ENCODE measurements around the gene TES.

Gene TES

DNA sequence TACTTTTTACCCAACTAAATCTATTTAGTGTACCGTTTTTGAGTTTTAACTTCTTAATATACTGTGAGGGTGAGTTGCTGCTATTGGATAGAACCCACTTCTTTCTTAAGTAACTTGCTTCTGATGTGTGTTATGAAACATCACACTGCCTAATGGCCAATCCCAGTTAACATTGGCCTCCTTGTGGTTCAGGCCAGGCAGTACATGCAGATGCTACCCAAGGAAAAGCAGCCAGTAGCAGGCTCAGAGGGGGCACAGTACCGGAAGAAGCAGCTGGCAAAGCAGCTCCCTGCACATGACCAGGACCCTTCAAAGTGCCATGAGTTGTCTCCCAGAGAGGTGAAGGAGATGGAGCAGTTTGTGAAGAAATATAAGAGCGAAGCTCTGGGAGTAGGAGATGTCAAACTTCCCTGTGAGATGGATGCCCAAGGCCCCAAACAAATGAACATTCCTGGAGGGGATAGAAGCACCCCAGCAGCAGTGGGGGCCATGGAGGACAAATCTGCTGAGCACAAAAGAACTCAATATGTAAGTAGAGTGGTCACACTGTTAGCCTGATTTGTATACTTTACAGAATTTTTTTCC is 39.7 kb downstream of the TES start:
- DNase-seq, result no peak

DNA sequence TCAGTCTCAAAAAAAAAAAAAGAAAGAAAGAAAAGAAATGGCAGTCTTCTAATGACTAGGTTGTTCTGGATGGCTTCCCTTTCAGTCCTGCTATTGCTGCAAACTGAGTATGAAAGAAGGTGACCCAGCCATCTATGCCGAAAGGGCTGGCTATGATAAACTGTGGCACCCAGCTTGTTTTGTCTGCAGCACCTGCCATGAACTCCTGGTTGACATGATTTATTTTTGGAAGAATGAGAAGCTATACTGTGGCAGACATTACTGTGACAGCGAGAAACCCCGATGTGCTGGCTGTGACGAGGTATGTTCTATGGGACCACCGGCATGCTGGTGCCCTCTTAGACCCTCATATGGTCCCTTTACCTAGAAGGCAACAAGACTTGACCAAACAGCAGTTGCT is 41.3 kb downstream of the TES start:
- no peak for DNase-seq

DNA sequence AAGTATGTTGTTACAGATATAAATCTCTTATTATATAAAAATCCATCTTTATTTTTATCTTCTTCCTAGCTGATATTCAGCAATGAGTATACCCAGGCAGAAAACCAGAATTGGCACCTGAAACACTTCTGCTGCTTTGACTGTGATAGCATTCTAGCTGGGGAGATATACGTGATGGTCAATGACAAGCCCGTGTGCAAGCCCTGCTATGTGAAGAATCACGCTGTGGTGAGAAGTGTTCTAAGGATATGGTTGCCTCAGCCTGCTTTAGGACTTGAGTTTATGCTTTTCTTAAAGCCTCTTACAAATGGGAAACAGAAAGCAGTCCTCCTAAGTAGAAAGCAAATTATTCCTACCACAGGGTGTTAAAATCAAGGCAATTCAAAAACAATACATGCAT is 41.9 kb downstream of the TES start:
- DNase-seq, result no peak

DNA sequence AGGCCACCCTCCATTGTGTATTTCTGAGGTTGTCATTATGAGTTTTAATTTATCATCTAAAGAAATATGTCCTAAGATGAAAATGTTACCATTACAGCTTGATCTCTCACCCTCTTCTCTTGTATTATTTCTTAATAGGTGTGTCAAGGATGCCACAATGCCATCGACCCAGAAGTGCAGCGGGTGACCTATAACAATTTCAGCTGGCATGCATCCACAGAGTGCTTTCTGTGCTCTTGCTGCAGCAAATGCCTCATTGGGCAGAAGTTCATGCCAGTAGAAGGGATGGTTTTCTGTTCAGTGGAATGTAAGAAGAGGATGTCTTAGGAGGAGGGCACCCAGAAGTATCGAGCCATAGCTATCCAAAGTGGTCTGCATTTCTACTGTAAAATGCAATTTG is 46.8 kb downstream of the TES start:
- DNase-seq, result no peak

DNA sequence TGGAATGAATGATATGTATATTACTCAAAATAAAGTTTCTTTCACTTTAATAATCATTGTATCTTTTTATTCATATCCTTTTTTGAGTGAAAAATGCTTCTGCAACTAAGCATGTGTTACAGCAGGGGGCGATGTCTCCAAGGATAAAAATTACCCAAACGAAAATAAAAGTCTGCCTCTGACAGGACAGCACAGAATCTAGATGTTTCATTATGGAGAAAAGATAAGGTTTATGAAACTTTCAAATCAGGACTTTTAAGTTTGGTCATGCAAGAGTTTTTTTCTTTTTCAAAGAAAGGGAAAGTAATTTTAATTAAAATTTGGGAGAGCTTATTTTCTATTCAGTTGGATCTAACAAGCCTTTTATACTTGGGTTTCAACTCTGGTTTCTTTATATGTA is 48.4 kb downstream of the TES start:
- DNase-seq, result peak; percentile 79

DNA sequence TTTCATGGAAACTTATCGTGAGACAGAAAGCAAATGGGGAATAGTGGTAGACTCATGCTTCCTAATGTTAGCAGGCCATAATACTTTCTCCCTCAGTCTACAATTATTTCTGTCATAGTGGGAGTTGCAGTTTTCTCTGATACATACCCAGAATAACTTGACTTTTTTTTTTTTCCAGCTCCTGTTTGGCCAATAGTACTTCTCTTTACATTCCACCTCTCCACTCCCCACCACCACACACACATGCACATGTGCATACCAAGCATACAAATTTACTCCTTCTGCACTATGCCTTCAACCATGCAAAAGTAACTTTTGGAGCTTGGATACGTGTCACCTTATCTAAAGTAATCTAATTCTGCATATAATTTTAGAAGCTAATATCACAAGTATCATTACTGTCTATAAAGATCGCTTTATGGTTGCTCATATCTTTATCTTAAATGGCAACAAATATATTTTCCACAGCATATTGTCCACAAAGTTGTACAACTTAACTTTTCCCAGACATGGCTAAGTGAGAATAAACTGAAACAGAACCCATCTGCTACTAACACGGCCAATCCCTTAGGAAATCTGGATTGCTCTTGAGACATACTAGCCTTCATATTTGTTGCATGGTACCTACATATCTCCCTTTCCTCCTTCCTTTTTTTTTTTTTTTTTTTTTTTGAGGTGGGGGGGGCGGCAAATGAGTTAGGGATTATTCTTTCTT is 49.0 kb downstream of the TES start:
- DNase-seq, result no peak

DNA sequence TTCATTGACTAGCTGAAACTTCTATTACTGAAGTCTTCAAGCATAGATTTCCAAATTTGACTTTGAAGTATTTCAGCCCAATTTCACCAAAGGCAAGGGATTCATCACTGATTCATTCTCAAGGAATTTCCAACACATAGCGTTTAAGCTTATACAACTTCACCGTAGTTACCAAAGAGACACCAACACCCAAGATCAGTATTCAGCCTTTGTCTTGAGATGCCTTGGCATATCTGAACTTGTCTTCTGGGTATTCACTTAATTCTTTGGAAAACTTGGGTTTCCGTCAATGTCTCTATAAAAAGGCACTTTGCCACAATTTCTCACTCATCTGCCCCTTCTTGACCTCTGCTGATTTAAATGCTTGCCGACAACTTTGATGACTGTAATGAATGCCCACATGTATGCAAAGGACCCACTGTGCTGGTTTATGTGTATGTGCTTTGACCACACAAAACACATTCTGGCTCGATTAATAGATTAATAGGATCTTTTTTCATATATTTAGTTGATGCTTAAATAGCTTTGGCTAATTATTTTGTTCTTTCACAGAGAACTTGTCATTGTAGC is 49.6 kb downstream of the TES start:
- no peak for DNase-seq

DNA sequence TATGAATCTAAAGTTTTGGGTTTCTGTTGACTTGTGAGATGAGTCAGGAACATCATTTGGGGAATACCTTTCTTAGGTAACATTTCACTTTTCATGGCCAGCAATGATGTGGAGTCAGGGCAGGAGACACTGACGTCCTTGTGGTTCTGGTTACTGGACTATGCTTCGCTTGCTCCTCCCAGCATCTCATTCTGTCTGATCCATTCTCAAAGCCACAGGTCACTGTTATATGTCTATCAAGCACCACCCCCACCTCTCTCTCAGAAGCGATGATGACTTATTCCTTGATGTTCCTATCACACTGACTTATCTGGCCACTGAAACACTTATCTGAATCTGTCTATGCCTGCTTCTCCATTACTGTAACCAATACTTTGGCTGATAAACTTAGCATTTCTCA is 51.6 kb downstream of the TES start:
- DNase-seq, result no peak

DNA sequence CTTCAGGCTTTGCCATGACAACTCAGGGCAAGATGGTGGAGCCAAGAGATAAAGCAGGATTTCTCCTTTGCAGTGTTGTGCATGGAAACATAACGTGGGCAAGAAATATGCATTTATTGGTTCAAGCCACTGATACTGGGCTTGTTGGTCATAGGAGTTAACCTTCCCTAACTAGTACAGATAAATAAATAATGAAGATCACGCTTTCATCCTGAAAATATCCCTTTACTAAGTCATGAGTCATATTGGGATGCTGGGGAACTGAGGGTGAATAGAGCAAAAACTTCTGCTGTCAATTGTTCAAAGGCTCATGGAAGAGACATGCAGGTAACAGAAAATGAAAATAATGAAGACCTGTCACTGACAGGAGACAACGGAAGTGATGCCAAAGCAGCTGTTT is 55.5 kb downstream of the TES start:
- no peak for DNase-seq

DNA sequence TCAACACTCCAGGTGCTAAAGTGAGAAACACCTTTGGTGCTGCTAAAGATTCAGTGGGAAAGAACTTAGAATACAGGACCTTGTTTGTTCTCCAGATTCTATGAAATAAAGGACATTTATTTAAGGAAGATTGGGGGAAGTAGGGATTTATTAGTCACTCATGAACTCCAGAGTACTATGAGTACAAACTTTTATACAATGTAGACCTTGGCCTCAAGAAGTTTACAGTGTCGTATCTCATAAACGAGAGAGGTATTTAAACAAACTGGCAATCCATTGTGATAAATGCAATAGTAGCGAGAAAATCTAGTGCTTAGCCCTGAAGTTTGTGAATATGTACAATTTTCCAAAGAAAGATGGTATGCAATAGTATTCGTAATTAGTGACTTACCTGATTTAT is 59.1 kb downstream of the TES start:
- no peak for DNase-seq

DNA sequence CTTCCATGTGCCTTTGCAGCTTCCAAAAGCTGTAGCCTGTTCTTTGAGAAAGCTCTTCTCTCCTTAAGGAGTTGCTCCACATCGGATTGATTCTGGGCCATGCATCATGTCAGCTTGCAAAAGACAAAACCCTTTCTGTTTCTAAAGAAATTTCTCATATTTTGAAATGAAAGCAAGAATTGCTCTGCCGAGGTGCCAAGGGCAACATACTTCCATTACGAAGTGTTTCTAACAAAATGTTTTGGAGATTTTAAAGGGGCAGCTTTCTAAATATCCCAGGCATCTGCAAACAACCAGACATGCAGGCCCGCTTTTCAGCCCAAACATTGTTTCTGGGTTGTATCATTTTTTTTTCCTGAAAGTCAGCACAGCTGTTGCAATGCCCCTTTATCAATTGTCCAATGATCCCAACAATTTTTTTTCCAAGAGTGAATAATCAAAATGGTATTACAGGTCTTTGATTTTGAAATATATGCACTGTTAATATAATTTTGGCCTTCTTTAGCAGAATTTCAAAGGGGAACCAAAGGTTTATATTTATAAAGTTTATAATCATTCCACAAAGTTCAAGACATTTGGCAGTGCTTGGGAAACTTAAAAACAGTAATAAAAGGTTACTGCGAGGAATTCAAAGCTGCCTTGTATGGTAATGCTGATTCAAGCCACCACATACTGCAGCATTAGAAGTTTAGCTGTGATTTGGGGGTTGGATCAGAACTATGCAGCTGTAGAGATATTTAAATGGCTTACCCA is 61.0 kb downstream of the TES start:
- no peak for DNase-seq

DNA sequence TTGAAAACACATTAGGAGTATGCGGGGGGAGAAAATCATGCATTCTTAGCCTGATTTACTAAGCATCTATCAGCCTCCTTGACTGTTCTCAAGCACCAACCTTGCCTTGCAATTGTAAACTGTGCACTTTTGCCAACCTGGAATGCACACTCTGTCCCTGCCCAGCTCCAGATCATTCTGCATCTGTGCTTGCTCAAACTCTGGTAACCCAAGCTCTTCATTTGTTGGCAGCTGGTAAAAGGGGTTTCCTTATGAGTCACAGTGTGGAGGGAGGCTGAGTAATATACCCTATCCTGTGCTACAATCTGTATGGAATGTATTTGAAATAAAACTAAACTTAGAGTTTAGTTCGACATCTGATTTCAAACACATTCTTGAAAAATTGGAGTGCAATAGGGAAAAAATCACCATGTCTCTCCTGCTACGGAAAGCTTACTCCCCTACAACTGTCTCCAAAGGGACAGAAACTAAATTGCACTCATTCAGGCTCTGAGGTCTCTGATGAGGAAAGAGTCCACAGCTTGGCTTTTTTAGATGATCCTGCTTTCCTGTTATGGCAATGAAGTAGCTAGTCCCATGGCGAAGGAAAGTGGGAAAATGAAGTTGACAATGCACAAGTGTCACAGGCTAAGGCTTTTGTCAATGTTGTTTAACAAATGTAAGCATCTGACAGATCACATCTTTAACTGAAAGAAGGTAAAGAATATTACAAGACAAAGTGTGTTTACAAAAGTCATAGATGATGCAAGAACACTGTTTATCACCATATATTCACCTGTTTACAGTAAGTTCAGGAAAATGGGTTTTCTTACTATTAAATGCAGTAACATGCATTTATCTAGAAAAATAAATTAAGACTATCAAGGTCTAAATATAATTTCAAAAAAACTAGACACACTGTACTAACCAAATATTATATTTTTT is 61.9 kb downstream of the TES start:
- no peak for DNase-seq

DNA sequence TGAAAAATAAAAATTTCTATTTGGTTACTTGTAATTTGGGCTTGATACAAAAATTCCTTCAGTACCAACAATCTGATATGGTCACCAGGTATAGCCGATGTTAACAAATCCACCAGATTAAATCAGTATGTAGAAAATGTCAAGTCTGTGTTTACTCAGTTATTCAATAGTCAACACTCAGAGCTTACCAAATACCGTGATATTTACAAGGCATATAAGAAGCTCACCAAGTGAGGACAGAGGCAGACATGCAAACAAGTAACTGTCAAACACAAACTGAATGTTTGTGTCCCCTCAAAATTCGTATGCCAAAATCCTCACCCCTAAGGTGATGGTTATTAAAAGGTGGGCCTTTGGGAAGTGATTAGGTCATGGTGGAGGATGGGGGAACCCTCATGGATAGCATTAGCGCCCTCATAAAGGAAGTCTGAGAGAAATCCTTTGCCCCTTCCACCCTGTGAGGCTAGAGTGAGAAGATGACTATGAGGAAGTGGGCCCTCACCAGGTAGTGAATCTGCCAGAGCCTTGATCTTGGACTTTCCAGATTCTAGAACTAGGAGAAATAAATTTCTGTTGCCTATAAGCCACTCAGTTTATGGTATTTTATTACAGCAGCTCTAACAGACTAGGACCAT is 63.1 kb downstream of the TES start:
- no peak for DNase-seq

DNA sequence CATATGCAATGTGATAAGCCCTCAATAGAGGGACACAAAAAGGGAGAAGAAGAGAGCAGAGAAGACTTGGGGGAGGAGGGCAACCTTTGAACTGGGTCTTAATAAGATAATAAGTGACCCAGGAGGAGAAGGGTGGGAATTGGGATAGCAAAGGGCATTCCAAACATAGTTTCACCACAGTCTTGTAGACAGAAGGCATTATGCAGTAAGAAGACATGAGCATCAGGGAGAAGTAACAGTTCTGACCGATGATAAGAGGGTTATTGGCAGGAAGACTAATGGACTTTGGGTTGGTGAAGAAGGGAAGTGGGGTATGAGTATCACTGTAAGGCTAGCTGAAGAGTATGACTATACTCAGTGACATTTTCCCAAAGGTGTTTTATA is 63.6 kb downstream of the TES start:
- DNase-seq, result no peak

DNA sequence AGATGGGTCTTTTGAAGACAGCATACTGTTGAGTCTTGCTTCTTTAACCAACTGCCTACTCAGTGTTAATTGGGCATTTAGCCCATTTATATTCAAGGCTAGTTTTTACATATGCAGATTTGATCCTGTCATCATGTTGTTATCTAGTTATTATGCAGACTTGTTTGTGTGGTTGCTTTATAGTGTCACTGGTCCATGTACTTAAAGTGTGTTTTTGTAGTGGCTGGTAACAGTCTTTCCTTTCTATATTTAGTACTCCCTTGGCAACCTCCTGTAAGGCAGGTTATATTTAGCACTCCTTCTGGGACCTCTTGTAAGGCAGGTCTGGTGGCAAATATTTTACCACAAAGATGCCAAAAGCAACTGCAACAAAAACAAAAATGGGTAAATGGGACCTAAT is 66.7 kb downstream of the TES start:
- DNase-seq, result no peak

DNA sequence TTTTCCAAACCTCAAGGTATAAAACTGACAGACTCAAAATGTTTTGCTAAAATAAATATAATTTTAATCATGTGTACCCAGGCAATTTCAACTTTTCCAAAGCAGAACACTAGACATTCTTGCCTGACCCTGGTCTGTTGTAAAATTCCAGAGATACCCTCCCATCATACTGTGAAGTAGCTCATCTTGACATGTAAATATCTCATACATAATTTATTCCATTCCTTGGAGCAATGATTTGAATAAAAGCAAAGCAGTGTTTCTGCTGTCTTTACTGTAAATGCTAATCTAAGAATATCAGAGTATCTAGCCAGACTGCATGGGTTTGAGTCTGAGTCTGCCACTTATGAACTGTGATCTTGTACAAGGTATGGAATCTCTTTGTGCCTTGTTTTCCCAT is 68.9 kb downstream of the TES start:
- DNase-seq, result no peak

DNA sequence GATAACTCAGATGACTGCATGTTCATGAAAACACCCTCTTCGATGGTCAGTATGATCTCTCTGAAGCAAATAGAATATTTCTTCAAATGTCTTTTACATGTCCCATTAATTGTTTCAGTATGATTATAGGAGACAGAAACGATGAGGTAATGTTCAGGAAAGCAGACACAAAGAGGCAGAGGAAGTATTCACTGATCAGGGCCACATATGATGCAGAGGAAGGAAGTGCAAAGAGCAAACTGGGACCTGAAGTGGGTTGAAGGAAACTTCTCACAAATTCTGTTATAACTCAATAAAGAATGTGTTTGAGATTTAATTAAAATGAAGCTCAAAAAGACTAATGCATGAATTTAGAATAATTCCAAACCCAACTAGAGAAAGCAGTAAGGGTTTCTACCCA is 70.5 kb downstream of the TES start:
- no peak for DNase-seq

DNA sequence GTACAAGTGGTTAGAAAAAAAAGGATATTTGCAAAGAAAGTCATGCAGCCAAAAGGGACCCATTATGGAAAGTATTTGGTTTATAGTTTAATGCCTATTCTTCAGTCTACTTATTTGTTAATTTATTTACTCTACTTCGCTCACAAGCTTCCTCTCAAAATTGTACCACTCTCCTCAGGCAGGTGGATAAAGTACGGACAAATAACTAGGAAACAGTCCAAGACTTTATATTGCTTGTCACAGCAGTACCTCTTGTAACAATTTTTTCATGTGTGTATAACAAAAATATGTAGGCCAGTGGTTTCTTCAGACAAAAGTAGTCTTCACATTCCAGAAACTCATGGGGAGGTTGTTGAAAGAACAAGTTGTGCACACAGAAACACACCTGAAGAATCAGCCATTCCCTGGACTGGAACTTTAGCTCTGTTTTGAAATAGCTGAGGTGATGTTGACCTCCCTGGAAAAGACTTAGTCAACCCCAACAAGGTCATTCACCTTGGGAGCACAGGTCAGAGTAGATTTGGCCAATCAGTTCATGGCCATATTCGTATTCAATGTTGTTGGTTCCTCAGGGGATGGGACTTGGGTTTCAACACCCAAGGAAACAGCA is 73.4 kb downstream of the TES start:
- DNase-seq, result no peak

DNA sequence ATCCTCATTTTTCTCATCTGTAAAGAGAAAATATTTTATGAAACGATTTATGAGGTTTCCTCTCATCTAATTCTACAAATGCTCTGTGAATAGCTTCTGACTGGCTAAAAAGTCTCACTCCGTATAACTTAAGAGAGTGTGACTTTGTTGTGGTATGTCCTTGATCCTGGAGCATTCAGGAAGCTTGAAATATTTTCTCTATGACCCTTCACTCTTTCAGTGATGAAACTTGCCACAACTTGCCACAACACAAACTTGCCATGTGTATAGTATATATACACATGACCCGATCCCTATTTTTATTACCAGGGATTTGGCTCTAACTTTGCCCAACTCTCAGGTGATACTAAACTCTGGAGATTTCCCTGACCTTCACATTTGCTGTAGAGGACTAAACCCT is 74.1 kb downstream of the TES start:
- DNase-seq, result no peak

DNA sequence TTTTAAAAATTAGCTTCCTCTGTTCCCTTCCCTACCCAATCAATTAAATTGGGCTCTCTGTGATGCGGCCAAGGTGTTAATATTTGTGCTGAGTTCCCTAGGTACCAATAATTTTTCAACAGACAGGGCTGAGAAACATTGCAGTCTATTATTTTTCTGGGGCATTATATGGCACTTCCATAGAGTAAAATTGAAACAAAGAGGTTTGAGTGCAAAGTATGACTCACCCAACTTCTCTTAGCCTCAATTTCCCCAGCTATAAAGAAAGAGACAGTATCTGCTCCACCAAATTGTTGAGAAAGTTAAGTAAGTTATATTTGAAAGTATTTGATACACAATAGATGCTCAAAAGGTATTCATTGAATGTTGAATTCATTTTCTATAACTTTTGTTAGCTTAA is 74.9 kb downstream of the TES start:
- no peak for DNase-seq

DNA sequence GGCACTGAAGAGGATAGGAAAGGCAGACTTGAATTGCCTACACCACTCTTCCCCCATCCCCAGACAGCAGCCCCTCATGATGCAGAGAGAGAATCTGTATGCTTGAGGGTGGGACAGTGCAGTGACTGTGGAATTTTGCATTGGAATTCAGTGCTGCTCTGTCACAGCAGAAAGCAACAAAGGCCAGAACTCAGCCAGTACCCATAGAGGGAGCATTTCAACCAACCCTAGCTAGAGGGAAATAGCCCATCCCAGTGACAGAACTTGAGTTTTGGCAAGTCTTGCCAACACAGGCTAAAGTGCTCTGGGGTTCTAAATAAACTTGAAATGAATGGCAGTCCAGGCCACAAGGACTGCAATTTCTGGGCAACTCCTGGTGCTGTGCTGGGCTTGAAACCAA is 80.4 kb downstream of the TES start:
- no peak for DNase-seq

DNA sequence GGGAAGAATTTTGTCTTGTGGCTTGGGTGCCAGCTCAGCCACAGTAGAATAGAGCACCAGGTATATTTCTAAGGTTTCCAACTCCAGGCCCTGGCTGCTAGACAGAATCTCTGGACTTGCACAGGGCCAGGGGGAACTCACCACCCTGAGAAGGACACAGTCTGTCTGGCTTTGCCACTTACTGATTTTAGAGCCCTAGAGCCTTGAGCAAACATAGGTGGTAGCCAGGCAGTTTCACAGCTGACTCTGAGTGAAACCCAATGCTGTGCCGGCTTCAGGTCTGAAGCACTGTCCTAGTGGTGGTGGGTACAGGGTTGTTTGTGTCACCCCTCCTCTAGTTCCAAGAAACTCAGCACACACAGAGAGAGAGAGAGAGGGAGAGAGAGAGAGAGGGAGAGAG is 81.6 kb downstream of the TES start:
- DNase-seq, result no peak
